ENCODE results near the gene TRAPPC5.

Gene TRAPPC5

DNA sequence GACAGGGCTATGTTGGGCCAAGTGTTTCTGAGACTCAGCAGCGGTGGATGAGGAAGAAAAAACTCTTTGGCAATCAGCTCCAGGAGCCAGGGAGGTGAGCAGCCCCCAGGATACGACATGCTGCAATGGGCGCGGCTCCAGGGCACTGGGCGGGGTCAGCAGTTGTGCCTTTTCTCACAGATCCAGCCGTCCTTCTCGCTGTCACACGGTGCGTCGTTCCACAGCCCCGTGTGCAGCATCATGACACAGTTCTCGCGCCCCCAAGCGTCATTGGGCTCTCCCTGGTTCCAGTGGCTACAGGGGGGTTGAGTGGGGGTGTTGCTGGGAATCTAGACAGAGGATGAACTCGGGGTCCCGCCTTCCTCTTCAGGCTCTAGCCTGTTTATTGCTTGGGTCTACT, 48.6 kb downstream of the TRAPPC5 start:
- H3K27me3 ChIP-seq (ENCODE audit: low read depth, low read length), result peaks cover 55% of the 10 kb centered on the region

DNA sequence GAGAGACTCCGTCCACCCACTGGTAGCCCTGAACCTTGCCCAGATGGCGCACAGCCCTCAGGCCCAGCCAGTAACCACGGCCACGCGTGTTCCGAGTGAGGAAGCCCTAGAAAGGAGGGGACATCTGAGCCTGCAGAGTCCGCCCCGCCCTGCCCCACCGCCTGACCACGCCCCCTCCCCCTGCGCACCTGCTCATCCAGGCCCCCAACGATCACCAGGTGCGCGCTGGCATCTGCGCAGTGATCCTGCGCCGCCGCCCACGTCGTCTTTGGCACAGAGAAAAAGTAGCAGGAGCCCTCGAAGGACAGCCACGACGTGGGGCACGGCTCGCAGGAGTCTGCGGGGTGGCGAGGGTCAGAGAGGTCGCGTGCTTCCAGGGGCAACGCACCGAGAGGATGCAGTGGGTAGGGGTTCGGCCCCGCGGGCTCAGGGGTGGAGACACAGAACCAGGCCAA, 49.2 kb downstream of the TRAPPC5 start:
- TF ChIP-seq EZH2phosphoT487 (IDR thresholded peaks at IDR 0.05; ENCODE audit: low read depth), result no peak
- TF ChIP-seq, protein P1, sequence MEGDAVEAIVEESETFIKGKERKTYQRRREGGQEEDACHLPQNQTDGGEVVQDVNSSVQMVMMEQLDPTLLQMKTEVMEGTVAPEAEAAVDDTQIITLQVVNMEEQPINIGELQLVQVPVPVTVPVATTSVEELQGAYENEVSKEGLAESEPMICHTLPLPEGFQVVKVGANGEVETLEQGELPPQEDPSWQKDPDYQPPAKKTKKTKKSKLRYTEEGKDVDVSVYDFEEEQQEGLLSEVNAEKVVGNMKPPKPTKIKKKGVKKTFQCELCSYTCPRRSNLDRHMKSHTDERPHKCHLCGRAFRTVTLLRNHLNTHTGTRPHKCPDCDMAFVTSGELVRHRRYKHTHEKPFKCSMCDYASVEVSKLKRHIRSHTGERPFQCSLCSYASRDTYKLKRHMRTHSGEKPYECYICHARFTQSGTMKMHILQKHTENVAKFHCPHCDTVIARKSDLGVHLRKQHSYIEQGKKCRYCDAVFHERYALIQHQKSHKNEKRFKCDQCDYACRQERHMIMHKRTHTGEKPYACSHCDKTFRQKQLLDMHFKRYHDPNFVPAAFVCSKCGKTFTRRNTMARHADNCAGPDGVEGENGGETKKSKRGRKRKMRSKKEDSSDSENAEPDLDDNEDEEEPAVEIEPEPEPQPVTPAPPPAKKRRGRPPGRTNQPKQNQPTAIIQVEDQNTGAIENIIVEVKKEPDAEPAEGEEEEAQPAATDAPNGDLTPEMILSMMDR (IDR thresholded peaks at IDR 0.05; ENCODE audit: low read depth, low read length), result no peak
- H3K9me3 ChIP-seq (ENCODE audit: insufficient read depth, low read length), result no peaks in the 10 kb centered on the region
- peaks cover 55% of the 10 kb centered on the region for H3K27me3 ChIP-seq (ENCODE audit: low read depth, low read length)
- no peaks in the 10 kb centered on the region for H3K79me2 ChIP-seq (ENCODE audit: low read length)
- no peaks in the 10 kb centered on the region for H3K4me1 ChIP-seq (ENCODE audit: low read length)
- H3K9ac ChIP-seq (ENCODE audit: low read length), result no peak overlapping the region
- H2AFZ ChIP-seq (ENCODE audit: low read depth, low read length), result no peak overlapping the region
- H3K4me2 ChIP-seq (ENCODE audit: low read length), result no peak overlapping the region
- no peak overlapping the region for H3K4me3 ChIP-seq (ENCODE audit: low read length)
- H3K27ac ChIP-seq (ENCODE audit: low read length), result no peak overlapping the region
- no peaks in the 10 kb centered on the region for H3K36me3 ChIP-seq (replicated peaks; ENCODE audit: low read depth, low read length)
- no peaks in the 10 kb centered on the region for H4K20me1 ChIP-seq (ENCODE audit: insufficient read depth, low read length)

More for the DNA sequence above, 48.6 kb downstream of the TRAPPC5 start:
- Histone ChIP-seq H3K27ac (ENCODE audit: low read length) (no peak overlapping the region), H4K20me1 (ENCODE audit: insufficient read depth, low read length) (no peaks in the 10 kb centered on the region), H2AFZ (ENCODE audit: low read depth, low read length) (no peak overlapping the region), H3K4me2 (ENCODE audit: low read length) (no peak overlapping the region), H3K9me3 (ENCODE audit: insufficient read depth, low read length) (no peaks in the 10 kb centered on the region), H3K4me1 (ENCODE audit: low read length) (no peaks in the 10 kb centered on the region), H3K79me2 (ENCODE audit: low read length) (no peaks in the 10 kb centered on the region), H3K4me3 (ENCODE audit: low read length) (no peak overlapping the region), H3K9ac (ENCODE audit: low read length) (no peak overlapping the region), H3K36me3 (replicated peaks; ENCODE audit: low read depth, low read length) (no peaks in the 10 kb centered on the region)
- TF ChIP-seq EZH2phosphoT487 (IDR thresholded peaks at IDR 0.05; ENCODE audit: low read depth), result no peak
- TF ChIP-seq, protein P1 (IDR thresholded peaks at IDR 0.05; ENCODE audit: low read depth, low read length), result no peak

DNA sequence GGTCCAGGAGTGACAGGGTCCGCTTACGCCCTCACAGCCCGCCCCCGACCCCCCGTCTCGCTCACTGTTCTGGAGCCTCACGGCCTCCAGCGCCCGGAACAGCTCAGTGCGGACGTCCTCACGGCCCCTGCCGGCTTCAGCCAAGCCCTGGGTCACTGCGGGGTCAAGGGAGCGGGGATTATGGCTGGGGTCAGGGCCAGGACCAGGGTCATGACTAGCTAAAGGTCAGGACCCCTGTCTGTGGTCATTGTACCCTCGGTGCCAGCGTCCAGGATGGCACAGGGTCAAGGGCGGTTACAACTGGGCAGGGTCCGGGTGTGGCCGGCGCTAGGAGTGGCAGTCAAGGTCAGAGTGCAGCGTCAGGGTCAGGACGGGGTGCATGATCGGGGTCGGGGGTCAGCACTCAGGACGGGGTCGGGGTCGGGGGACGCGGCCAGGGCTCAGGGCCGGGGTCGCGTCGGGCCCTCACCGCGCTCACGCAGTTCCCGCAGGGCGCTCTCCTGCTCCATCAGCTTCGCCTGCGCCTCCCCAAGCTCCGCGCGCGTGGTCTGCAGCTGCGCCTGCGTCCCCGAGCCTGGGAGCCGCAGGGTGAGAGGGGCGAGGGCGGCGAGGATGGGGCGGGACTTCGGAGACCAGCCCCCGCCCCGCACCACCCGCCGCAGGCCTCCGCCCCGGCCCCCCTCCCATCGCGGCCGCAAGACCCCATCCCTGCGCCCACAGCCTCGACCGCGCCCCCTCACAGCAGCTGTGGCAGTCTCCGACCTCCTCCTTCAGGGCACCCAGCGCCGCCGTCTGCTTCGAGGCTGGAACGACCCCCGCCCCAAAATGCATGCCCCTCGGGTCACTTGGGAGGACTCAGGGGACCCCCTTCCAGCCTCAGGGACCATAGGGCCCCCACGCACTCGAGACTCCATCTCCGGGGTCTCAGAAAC, 49.9 kb downstream of the TRAPPC5 start:
- no peak overlapping the region for H3K27ac ChIP-seq (ENCODE audit: low read length)
- no peaks in the 10 kb centered on the region for H3K9me3 ChIP-seq (ENCODE audit: insufficient read depth, low read length)
- no peak for TF ChIP-seq EZH2phosphoT487 (IDR thresholded peaks at IDR 0.05; ENCODE audit: low read depth)
- TF ChIP-seq, protein P1 (IDR thresholded peaks at IDR 0.05; ENCODE audit: low read depth, low read length), result no peak
- no peak overlapping the region for H3K4me2 ChIP-seq (ENCODE audit: low read length)
- H3K27me3 ChIP-seq (ENCODE audit: low read depth, low read length), result peaks cover 58% of the 10 kb centered on the region
- no peak overlapping the region for H2AFZ ChIP-seq (ENCODE audit: low read depth, low read length)
- H4K20me1 ChIP-seq (ENCODE audit: insufficient read depth, low read length), result no peaks in the 10 kb centered on the region
- H3K79me2 ChIP-seq (ENCODE audit: low read length), result no peaks in the 10 kb centered on the region
- H3K4me1 ChIP-seq (ENCODE audit: low read length), result no peaks in the 10 kb centered on the region
- H3K4me3 ChIP-seq (ENCODE audit: low read length), result no peak overlapping the region
- no peak overlapping the region for H3K9ac ChIP-seq (ENCODE audit: low read length)
- H3K36me3 ChIP-seq (replicated peaks; ENCODE audit: low read depth, low read length), result no peaks in the 10 kb centered on the region

DNA sequence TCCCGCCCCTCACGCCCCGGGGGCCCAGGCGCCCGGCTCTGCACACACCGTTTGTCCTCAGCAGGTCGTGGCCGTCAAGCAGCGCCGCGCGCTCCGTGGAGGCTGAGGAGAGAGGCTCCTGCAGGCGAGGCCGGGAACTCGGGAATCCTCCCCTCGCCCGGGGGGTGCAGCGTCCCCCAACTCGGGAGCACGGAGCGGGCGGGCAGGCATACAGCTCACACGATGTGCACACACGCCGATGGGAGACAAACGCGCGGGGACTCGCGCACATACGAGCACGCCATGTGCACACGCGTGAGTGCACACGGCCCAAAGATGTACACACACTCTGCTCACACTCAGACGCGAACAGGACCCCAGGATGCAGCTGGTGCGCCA, 50.6 kb downstream of the TRAPPC5 start:
- H2AFZ ChIP-seq (ENCODE audit: low read depth, low read length), result no peak overlapping the region
- TF ChIP-seq, protein P1 (IDR thresholded peaks at IDR 0.05; ENCODE audit: low read depth, low read length), result no peak
- TF ChIP-seq EZH2phosphoT487 (IDR thresholded peaks at IDR 0.05; ENCODE audit: low read depth), result no peak
- no peak overlapping the region for H3K4me3 ChIP-seq (ENCODE audit: low read length)
- H3K4me1 ChIP-seq (ENCODE audit: low read length), result no peaks in the 10 kb centered on the region
- no peaks in the 10 kb centered on the region for H3K9me3 ChIP-seq (ENCODE audit: insufficient read depth, low read length)
- H3K27me3 ChIP-seq (ENCODE audit: low read depth, low read length), result peaks cover 61% of the 10 kb centered on the region
- no peaks in the 10 kb centered on the region for H3K79me2 ChIP-seq (ENCODE audit: low read length)
- no peaks in the 10 kb centered on the region for H4K20me1 ChIP-seq (ENCODE audit: insufficient read depth, low read length)
- no peaks in the 10 kb centered on the region for H3K36me3 ChIP-seq (replicated peaks; ENCODE audit: low read depth, low read length)
- H3K27ac ChIP-seq (ENCODE audit: low read length), result no peak overlapping the region
- no peak overlapping the region for H3K4me2 ChIP-seq (ENCODE audit: low read length)
- H3K9ac ChIP-seq (ENCODE audit: low read length), result no peak overlapping the region

All from OCI-LY3 (cell line).